Neuronal stem cell (in vitro differentiated cells): ENCODE results near the gene LUZP2.

Experiments used
- DNase-seq: peaks from one replicate; pipeline ENCODE4 v3.0.0-alpha.2; 2013; ENCODE audit warnings: low spot score
- H2AFZ ChIP-seq: one replicate; pipeline ENCODE4 v1.6.1; 2013; ENCODE audit warnings: mild to moderate bottlenecking, low read length, inconsistent platforms
- H2AK5ac ChIP-seq: 2 replicates; pipeline ENCODE4 v1.6.1; 2013; ENCODE audit warnings: low read depth, mild to moderate bottlenecking, inconsistent platforms, low read length, moderate library complexity, mixed read lengths
- H2BK120ac ChIP-seq: 2 replicates; pipeline ENCODE4 v1.6.1; 2013; ENCODE audit warnings: low read depth, mild to moderate bottlenecking, inconsistent platforms, low read length, moderate library complexity, mixed read lengths
- H2BK12ac ChIP-seq: one replicate; pipeline ENCODE4 v1.6.1; 2013; ENCODE audit warnings: low read length, inconsistent platforms
- H2BK15ac ChIP-seq: 2 replicates; pipeline ENCODE4 v1.6.1; 2013; ENCODE audit warnings: mild to moderate bottlenecking, low read length, inconsistent platforms, mixed read lengths
- H2BK5ac ChIP-seq: one replicate; pipeline ENCODE4 v1.6.1; 2013; ENCODE audit warnings: inconsistent platforms, mild to moderate bottlenecking, low read length, moderate library complexity
- H3K14ac ChIP-seq: one replicate; pipeline ENCODE4 v1.6.1; 2013; ENCODE audit warnings: low read length, inconsistent platforms
- H3K18ac ChIP-seq: 2 replicates; pipeline ENCODE4 v1.6.1; 2013; ENCODE audit warnings: low read length, inconsistent platforms
- H3K23ac ChIP-seq: 2 replicates; pipeline ENCODE4 v1.6.1; 2013; ENCODE audit warnings: low read depth, mild to moderate bottlenecking, mixed read lengths, low read length, inconsistent platforms; ENCODE audit not compliant: poor library complexity
- H3K27ac ChIP-seq: replicated peaks from 3 replicates; pipeline ENCODE4 v1.5.1; 2013; ENCODE audit warnings: low read length, inconsistent platforms
- H3K27me3 ChIP-seq, 3 experiments: 2 replicates each; pipeline ENCODE4 v1.6.1; 2013; ENCODE audit warnings: low read length in 3 of 3, mild to moderate bottlenecking in 2 of 3, inconsistent platforms in 1 of 3, low read depth in 1 of 3, mixed read lengths in 1 of 3, moderate library complexity in 1 of 3; ENCODE audit not compliant: control insufficient read depth in 3 of 3, insufficient read depth in 3 of 3
- H3K36me3 ChIP-seq, 2 donors: replicated peaks in 1 of 2; 2 replicates each; pipeline ENCODE4 v1.6.1; 2013; ENCODE audit warnings: low read length in 2 of 2; ENCODE audit not compliant: control insufficient read depth in 2 of 2, insufficient read depth in 2 of 2
- H3K4ac ChIP-seq: 2 replicates; pipeline ENCODE4 v1.6.1; 2013; ENCODE audit warnings: inconsistent platforms, mild to moderate bottlenecking, low read length, moderate library complexity
- H3K4me1 ChIP-seq, 2 donors: 1 replicate in 1 of 2; 2 replicates in 1 of 2; pipeline ENCODE4 v1.6.1; 2013; ENCODE audit warnings: low read length in 2 of 2, low read depth in 1 of 2; ENCODE audit not compliant: control insufficient read depth in 2 of 2, insufficient read depth in 1 of 2
- H3K4me2 ChIP-seq: one replicate; pipeline ENCODE4 v1.6.1; 2013; ENCODE audit warnings: mild to moderate bottlenecking, low read length, inconsistent platforms; ENCODE audit not compliant: insufficient read depth, poor library complexity, severe bottlenecking
- H3K4me3 ChIP-seq, 2 donors: 2 replicates each; pipeline ENCODE4 v1.5.1; 2013; ENCODE audit warnings: low read length in 2 of 2, mild to moderate bottlenecking in 2 of 2, inconsistent platforms in 1 of 2, moderate library complexity in 1 of 2
- H3K79me1 ChIP-seq: one replicate; pipeline ENCODE4 v1.6.1; 2013; ENCODE audit warnings: low read depth, mild to moderate bottlenecking, inconsistent platforms, low read length, moderate library complexity
- H3K9ac ChIP-seq: one replicate; pipeline ENCODE4 v1.6.1; 2013; ENCODE audit warnings: mild to moderate bottlenecking, low read depth, low read length, inconsistent platforms; ENCODE audit not compliant: poor library complexity
- H3K9me3 ChIP-seq, 2 donors: replicated peaks in 1 of 2; 2 replicates each; pipeline versions ENCODE3 to v1.6.1; 2013; ENCODE audit warnings: low read length in 2 of 2, mild to moderate bottlenecking in 2 of 2, inconsistent platforms in 1 of 2, low read depth in 1 of 2, mixed read lengths in 1 of 2, moderate library complexity in 1 of 2; ENCODE audit not compliant: control insufficient read depth in 2 of 2, insufficient read depth in 1 of 2
- H4K8ac ChIP-seq: one replicate; pipeline ENCODE4 v1.6.1; 2013; ENCODE audit warnings: low read depth, mild to moderate bottlenecking, inconsistent platforms, low read length, moderate library complexity
- H4K91ac ChIP-seq: one replicate; pipeline ENCODE4 v1.6.1; 2013; ENCODE audit warnings: low read length, low read depth, mild to moderate bottlenecking, inconsistent platforms; ENCODE audit not compliant: poor library complexity
- WGBS, 2 donors: extraction: QIAGEN DNeasy Blood & Tissue Kit; methylation state at CpG; one replicate each; pipeline ENCODE4 v1.1.7; 2013; ENCODE audit warnings: missing lambda C conversion rate in 2 of 2, mixed read lengths in 1 of 2; ENCODE audit not compliant: insufficient read length in 2 of 2, insufficient replicate concordance in 1 of 2; ENCODE audit errors: extremely low coverage in 2 of 2; 5-methylcytosine and 5-hydroxymethylcytosine counted together

LUZP2 gene

GRCh38 chr11:24754406-24754805, 257.6 kb downstream of the LUZP2 start:
- Histone ChIP-seq H3K23ac (no peak overlapping the region), H3K79me1 (peaks cover 2% of the 10 kb centered on the region), H3K4me3 (no peak overlapping the region), H2AK5ac (no peak overlapping the region), H3K4me2 (no peak overlapping the region), H2AFZ (no peak overlapping the region), H3K36me3 (no peaks in the 10 kb centered on the region), H4K91ac (no peak overlapping the region), H2BK120ac (no peak overlapping the region), H3K27me3 (no peaks in the 10 kb centered on the region), H3K4me1 (no peaks in the 10 kb centered on the region), H3K27ac (no peak overlapping the region), H3K18ac (no peak overlapping the region), H3K14ac (no peak overlapping the region), H3K9me3 (no peaks in the 10 kb centered on the region), H2BK5ac (no peak overlapping the region), H3K4ac (no peak overlapping the region), H2BK15ac (no peak overlapping the region), H2BK12ac (no peak overlapping the region), H4K8ac (no peak overlapping the region), H3K9ac (no peak overlapping the region)
- no peak for DNase-seq

- Histone ChIP-seq H2AFZ (no peak overlapping the region), H3K36me3 (no peaks in the 10 kb centered on the region), H3K18ac (no peak overlapping the region), H3K27me3 (no peaks in the 10 kb centered on the region), H3K4ac (no peak overlapping the region), H3K79me1 (peaks cover 2% of the 10 kb centered on the region), H4K91ac (no peak overlapping the region), H2BK120ac (no peak overlapping the region), H3K9me3 (no peaks in the 10 kb centered on the region), H2BK5ac (no peak overlapping the region), H2BK15ac (no peak overlapping the region), H3K9ac (no peak overlapping the region), H3K4me1 (no peaks in the 10 kb centered on the region), H3K14ac (no peak overlapping the region), H2BK12ac (no peak overlapping the region), H2AK5ac (no peak overlapping the region), H3K4me3 (no peak overlapping the region), H3K4me2 (no peak overlapping the region), H3K27ac (no peak overlapping the region), H4K8ac (no peak overlapping the region), H3K23ac (no peak overlapping the region)
- no CpG with 5 or more reads among the region's 7 CpGs for WGBS, 2 donors
- no peak for DNase-seq
These were observed 258.5 kb downstream of the LUZP2 start for GRCh38 chr11:24755260-24755839.

DNA sequence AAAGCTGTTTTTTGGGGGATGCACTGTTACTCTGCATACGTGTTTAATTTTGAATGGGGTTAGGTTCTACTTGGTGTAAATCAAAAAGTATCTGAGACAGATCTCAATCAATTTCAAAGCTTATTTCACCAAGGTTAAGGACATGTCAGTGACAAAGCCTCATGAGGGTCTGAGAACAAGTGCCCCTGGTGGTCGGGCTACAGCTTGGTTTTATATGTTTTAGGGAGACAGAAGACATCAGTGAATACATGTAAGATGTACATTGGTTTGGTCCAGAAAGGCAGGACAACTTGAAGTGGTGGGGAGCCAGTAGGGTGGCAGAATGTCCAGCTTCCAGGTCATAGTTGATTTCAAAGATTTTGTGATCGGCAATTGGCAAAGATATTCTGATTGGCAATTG, 262.9 kb downstream of the LUZP2 start:
- Histone ChIP-seq H3K4me1 (no peaks in the 10 kb centered on the region), H2AFZ (no peak overlapping the region), H3K79me1 (no peaks in the 10 kb centered on the region), H3K27me3 (no peaks in the 10 kb centered on the region), H2BK12ac (no peak overlapping the region), H4K91ac (no peak overlapping the region), H3K4ac (no peak overlapping the region), H4K8ac (no peak overlapping the region), H2AK5ac (no peak overlapping the region), H3K36me3 (no peaks in the 10 kb centered on the region), H3K4me2 (no peak overlapping the region), H2BK5ac (no peak overlapping the region), H3K9ac (no peak overlapping the region), H3K23ac (no peak overlapping the region), H3K9me3 (no peaks in the 10 kb centered on the region), H3K4me3 (no peak overlapping the region), H2BK120ac (no peak overlapping the region), H3K27ac (no peak overlapping the region), H2BK15ac (no peak overlapping the region), H3K18ac (no peak overlapping the region), H3K14ac (no peak overlapping the region)
- no peak for DNase-seq
- no CpG with 5 or more reads among the region's 3 CpGs for WGBS, 2 donors

DNA sequence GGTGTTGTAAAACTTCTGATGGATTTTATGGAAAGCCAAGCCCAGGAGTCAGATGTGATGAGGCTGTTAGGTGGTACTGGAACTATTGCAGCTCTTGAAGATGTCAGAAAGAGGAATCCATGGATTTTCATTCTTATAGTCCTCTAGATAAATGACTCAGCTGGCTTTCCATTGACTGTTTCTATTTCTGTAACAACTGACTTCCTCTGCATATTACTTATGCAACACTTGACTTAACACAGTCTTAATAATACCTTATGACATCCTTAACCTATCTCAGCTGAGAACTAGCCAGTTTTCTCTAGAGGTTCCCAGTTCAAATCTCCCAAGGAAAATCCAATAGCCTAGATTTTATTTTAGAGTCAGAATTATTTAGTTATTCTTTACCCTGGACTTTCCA, 263.8 kb downstream of the LUZP2 start:
- Histone ChIP-seq H2BK5ac (no peak overlapping the region), H3K4me1 (no peaks in the 10 kb centered on the region), H3K36me3 (no peaks in the 10 kb centered on the region), H3K23ac (no peak overlapping the region), H3K9ac (no peak overlapping the region), H2AK5ac (no peak overlapping the region), H3K27ac (no peak overlapping the region), H3K4ac (no peak overlapping the region), H3K27me3 (no peaks in the 10 kb centered on the region), H4K8ac (no peak overlapping the region), H3K18ac (no peak overlapping the region), H3K4me2 (no peak overlapping the region), H4K91ac (no peak overlapping the region), H2BK12ac (no peak overlapping the region), H3K4me3 (no peak overlapping the region), H3K79me1 (no peaks in the 10 kb centered on the region), H3K14ac (no peak overlapping the region), H2AFZ (no peak overlapping the region), H3K9me3 (no peaks in the 10 kb centered on the region), H2BK120ac (no peak overlapping the region), H2BK15ac (no peak overlapping the region)
- no peak for DNase-seq
